Stimulated activated naive CD4-positive, alpha-beta T cell (primary cell): ENCODE results near the gene AOAH.
"Not testable (repeated sequence)": the region's sequence is repeated elsewhere in the genome, so short reads cannot be mapped to it uniquely, and the experiment has no call there.

Experiments
- DNase-seq, 6 experiments: peaks; one replicate each; lab custom pipeline; 2025; lab: John Stamatoyannopoulos, UW

The AOAH gene

DNA sequence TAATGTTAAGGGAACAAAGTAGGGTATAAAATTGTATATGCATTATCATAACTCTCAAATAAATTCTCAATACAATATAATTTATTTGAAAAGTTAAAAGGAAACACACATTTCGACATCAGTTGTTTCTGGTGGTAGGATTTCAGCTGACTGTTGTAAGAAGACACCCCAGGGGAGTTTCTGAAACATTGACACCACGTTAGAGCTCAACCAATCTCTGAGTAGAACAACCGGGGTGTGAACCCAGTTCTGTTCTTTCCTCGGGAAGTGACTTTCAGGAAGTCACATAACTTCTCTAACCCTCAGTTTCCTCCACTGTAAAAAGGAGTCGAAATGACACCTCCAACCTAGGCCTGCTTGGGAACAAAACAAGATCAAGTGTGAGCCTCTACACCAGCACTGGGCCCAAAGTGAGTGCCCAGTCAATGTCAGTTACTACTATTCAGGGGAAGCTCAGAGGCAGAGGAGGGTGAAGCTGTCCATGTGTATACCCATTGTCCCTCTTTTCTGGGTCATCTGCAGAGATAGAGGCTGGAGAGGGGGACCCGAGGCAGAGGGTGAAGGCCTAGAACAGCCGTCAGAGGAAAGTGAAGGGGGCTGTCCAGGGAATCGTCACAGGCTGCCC is 67.1 kb downstream of the AOAH start:
- no peak for DNase-seq

DNA sequence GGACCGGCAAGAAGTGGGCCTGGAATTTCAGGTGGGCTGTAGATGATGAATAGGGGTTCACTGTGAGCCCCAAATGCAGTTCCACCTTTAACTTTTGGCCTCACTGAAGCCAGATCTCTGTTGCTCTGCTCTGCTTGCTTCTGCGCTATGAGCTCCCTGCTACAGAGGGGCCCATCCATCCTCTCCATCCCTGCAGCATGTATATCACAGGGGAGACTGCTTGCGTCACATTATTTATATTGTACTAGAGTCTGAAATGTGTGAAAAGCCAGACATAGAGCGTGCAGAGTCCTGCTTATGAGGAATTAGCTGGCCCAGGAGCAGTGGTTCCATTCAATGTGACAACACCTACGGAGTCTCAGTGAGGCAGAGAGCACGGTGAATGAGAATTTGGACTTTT is 69.9 kb downstream of the AOAH start:
- DNase-seq: no peak

DNA sequence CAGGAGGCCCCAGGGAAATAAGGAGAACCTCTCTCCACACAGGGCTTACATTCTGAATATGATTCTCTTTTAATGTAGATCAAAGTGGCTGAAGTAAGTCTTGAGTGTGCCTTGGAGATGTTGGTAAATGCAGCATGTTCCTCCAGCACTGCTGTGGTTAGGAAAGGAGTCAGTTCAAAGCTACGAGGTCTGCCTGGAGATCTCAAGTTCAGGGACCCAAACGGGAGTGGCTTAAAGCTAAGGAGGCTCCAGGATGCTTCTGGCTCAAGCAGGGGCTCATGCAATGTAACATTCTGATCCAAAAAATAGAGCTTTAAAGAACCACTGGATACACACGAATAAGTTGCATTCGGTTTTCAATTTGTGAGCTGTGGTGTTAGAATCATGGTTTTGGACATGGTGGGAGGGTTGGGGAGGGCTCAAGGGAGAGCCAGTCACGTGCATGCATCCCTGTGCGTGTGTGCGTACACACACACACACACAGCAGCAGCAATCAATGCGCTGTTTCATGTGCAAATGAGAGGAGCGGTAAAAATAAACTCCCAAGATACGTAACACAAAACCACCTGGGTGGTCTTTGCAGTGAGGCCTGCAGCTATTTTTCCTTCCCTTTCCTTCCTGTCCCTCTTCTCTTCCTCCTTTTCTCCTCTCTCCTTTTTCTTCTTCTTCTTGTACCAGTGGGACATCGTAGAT is 70.5 kb downstream of the AOAH start:
- no peak for DNase-seq

DNA sequence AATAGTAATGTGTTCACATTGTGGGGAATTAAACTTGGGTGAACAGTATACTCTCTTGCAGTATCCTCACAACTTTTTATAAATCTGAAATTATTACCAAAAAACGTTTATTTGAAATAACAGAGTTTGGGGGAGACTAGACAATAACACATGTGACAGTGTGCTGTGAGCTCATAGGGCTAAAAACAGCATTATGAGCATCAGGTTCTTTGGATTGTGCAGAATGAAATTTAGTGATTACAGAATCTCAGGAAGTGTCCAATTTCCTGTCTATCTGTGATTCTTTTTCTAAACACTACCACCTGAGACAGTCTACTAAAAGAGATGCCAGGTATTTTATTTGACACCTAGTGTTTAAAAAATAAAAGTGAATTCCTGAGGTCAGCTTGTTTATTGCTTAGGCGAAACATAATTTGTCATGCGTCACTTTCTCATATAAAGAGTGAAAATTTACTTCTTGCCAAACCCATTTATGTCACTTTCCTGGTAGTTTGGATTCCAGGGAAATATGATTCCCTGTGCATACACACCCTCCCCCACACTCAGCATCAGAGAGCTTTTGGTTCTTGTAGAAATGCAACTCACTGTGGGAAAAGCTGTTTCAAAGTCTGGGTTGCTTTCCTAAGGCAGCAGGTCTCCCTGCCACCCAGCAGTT is 71.2 kb downstream of the AOAH start:
- DNase-seq: no peak

DNA sequence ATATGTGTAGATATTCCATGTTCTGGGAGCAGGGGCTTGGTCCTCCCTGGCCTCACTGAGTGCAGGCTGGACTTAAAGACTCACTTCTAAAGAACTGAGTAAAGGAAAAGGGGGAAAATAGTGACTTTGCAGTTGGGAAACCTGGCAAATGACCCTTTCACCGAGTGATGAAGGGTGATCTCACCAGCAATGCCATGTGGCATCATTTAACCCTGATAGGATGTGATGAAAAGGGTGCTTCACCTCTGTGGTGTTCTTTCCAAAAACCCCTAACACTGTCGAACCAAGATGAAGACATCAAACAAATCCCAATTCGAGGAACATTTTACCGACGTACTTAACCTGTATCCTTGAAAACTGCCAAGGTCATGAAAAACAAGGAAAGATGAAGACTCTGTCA is 71.9 kb downstream of the AOAH start:
- DNase-seq: no peak

DNA sequence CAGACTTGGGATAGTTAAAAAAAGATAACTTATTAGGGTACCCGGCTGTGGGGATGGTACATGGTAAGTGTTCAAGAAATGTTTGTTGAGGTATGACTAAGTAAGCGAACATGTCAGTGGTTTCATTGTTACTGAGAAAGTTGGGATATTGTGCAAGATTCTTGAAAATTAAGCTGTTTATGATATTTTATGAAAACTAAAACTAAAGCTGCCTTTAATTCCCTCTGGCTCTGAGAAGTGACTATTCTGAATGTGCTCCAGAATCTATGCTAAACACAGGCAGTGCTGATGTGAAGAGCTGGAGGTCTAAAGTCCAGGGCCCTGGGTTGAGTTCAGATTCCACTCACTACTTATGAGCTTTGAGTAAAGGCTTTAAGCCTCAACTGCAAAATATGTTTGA is 72.9 kb downstream of the AOAH start:
- no peak for DNase-seq

DNA sequence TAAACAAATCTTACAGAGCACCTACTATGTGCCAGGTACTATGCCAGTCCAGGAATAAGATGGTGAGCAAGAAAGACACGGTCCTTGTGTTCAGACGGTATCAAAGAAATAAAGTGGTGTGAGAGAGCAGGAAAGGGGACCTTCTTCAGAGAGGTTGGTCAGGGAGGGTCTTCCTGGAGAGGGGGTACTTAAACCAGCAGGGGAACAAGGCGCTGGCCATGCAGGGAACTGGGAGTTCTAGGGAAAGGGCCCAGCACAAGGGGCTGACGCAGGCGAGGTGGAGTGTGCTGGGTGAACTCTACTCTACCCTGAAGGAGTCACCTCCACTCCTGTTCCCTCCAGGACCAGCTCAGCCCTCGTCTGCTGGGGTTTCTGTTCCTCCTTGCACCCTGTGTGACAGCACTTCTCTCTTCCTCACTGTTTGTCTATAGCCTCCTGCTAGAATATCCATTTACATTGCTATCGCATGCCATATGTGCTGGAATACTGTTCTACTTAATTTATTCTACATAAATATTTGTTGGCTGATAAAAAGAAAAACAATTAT is 73.5 kb downstream of the AOAH start:
- no peak for DNase-seq

DNA sequence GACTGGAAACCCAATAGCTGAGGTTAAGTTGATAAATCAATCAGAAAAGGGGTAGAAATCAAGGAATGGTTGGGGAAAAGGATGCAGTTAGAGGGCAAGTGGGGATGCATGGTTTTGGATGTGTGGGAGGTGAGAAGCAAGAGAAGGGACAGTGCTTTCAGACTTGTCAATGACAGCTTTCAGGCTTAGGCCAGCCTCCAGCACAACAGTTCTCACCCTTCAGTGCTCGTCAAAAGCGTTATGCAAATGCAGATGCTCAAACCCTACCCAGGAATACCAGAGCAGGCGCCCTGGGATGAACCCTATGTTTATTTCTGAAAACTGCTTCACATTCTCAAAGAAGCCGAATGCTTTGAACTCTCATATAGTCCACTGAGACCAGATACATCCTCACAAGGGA is 74.0 kb downstream of the AOAH start:
- no peak for DNase-seq

DNA sequence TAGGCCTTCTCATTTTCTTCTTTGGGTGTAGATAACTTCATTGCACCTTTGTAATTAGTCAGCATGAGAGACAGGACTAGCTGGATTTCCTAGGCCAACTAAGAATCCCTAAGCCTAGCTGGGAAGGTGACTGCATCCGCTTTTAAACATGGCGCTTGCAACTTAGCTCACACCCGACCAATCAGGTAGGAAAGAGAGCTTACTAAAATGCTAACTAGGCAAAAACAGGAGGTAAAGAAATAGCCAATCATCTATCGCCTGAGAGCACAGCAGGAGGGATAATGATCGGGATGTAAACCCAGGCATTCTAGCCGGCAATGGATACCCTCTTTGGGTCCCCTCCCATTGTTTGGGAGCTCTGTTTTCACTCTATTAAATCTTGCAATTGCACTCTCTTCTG is 75.0 kb downstream of the AOAH start:
- not testable (repeated sequence) for DNase-seq

DNA sequence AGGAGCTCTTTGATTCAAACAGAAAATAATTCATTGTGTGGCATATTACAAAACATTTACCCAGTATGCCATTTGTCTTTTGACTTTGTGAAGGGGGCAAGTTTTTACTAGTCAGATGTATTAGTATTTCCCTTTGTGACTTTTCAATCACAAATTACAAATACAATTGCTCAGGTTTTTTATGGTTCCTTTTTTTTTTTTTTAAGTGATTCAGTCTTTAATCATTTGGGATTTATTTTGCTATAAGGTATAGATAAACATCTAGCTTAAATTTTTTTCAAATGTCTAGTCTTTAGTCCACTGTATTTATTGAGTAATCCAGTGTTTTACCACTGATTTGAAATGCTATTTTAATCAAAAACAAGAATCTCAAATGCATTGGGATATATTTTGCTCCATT is 75.9 kb downstream of the AOAH start:
- no peak for DNase-seq

DNA sequence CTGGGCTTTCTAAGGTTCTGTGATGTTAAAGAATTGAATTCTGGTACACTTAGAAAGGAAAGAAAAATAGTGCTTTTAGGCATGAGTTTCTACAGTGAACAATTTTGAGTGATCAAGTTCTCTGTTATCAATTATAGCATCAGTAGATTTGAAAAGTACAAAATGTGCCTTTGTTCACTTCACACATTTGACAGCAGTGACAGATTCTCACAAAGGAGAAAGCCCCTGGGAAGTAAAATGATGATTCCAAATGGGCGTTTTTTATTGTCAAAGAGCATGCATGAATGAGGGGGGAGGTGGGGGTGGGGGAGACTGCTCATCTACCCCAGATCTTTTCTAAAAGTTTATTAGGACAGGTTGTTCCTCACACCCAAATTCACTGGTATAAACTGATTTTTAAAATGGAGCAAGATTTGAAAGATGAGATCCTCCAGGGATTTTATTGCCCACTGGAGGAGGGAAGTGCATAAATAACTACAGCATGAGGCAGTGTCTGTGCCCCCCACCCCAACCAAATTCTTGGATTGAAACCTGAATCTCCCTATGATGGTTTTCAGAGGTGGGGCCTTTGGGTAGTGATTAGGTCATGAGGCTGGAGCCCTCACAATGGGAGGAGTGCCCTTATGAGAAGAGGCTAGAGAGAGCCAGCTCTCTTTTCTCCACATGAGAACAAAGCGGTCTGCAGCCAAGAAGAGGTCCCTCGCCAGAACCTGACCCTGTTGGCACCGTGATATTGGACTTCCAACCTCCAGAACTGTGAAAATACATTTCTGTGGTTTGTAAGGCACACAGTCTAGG is 79.5 kb downstream of the AOAH start:
- DNase-seq: no peak

DNA sequence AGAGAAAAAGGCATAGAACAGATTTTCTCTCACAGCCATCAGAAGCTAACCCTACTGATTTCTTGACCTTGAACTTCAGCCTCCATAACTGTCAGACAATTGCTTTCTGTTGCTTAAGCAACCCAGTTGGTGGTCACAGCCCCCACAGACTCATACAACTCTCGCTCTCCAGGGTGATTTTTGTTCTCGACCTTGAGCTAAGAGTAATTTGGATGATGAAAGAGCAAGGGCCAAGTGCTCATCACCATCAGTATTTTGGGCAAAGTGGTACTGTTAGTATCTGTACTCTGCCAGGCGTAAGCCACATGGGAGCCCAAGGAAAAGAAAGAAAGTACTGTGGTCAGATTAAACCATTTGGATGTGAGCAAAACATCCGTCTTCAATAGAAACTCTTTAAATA is 81.9 kb downstream of the AOAH start:
- no peak for DNase-seq

DNA sequence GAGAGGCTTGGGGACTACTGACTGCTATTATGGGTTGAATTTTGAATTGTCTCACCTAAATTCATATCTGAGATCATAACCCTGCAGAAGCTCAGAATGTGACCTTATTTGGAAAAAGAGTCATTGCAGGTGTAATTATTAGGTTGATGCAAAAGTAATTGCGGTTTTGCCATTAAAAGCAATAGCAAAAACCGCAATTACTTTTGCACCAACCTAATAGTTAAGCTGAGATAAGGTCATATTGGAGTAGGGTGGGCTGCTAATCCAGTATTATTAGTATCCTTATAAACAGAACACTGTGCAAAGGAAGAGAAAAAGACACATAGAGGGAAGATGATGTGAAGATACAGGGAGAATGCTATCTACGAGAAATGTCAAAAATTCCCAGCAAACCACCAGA is 82.3 kb downstream of the AOAH start:
- no peak for DNase-seq

DNA sequence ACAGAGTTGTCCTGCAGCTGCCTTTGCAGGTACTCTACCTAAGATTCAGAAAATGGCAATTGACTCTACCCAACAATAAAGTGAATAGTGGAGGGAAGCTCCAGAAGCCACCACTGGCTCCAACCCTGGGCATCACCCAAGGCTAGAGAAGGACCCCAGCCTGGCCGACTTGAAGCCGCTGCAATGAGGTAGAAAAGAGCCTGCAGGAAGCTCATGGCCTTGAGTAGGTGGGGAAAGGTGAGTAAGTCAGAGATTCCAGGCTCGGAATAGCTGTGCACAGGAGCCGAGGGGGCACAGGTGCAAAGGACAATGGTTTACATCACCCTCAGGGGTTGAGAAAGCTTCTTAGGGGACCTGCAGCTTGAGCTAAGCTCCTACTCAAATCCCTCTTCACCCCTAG is 83.6 kb downstream of the AOAH start:
- no peak for DNase-seq

DNA sequence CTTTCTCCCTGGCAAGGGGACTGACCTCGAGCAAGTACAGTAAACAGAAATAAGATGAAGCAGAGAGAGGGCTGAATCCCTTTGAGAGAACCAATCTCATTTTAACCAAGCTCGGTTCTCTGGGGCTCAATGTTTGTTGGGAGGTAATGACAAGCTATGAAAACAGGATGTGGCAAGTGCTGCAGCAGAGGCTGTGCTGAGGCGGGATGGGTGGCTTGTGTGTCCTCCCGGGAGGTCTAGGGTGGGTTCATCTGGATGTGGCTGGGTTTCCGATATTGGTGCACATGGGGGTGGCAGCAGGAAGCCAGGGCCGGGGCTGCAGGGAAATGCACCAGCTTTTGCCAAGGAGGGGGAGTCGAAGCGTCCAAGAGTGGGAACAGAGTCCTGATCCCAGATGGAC is 84.5 kb downstream of the AOAH start:
- DNase-seq: peak in 5 of 6 experiments; percentile 11 to 76 (median 58)

DNA sequence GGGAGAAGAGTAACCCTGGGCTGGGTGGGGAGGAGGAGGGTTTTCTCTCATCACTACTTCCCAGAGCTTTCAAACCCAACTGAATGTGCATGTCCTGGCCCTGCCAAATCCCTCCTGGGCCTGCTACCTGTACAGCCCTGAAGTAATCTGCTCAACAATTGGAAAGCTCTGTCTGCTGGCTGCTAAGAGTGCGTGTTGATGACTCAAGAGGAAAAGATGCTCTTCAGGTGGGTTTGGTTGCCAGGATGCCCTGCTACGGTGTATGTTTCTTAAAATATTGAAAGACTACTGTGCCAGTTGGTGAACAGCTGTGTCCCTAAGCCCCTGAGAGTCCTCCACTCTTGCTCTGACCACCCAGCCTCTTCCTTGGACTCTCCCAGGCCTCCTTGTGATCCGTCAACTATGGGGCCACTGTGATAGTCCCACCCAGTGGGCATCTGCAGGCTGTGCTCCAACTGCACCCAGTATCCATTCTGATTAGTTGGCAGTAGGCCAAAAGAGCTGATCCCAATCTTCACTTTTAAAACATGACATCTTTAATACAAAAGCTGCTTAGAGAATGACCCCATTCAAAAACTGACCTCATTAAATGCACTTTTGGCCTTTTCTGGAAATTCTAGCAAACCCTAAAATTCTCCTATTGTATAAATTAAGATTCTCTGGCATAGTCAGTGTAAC is 85.6 kb downstream of the AOAH start:
- peak in 1 of 6 experiments; percentile 4 for DNase-seq

DNA sequence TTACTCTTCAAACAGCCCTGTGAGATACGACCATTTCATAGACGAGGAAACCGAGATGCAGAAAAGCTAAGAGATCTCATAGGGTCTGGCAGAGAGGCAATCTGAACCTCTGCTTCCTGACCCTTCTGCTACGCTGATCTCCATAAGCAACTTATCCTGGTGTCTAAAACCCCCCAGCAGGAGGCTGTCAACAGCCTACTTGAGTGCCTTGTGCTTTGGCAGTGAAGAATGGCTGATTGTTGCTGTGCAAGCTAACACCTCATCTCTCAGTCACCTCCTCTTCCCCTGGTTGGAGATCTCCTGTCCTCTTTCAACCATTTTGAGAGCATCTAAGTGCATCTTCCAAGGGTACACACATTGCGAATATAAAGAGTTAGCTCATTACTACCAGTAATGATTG is 86.2 kb downstream of the AOAH start:
- DNase-seq: no peak

DNA sequence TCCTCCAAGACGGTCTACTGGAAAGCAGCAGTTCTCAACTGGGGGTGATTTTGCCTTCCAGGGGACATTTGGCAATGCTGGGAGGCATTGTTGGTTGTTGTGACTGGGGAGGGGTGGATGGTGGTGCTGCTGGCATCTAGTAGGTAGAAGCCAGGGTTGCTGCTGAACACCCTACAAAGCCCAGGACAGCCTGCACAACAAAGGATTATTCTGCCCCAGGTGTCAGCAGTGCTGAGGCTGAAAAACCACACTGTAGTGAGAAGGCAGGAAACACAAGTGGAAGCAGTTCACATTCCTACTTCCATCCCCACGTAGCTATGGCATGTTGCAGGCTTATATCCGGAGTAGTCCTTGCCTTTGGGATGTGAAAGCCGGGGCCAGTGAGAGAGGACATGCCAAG is 86.9 kb downstream of the AOAH start:
- peak in 3 of 6 experiments; percentile 6 to 29 (median 29) for DNase-seq

DNA sequence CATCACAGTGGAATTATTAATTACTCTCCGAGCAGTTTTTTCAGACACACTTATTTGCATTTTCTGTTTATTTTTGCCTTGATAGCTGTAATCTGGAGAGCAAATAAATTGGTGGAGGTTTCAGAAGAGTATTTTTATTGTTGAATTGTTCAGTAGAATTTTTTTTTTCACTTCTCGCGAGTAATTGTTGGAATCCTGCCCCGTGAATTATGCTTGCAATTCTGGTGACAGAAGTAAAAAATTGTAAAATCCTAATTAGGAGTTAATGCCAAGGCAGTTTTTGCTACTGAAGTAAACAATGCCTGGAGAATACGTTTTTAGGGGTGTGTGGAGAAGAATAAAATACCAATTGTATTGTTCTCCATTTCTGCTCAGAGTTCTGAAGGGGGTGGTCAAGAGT is 88.2 kb downstream of the AOAH start:
- no peak for DNase-seq

DNA sequence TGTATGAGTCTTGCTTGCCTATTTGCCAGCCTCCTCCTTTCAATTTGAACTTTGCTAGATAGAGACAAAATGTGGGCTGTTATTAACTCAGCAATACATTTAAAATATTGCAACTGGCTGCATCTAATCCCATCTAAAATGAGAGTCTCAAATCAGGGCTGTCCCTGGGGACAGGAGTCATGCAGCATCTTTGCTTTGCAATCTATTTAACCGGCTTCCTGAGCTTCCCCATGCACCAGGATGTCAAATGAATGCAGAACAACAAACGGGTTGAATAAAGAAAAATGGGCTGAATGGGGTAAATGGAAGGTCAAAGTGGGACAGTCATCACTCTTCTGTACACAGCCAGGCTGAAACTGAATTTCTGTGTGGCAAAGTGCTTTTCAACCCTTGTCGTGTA is 89.2 kb downstream of the AOAH start:
- DNase-seq: no peak

DNA sequence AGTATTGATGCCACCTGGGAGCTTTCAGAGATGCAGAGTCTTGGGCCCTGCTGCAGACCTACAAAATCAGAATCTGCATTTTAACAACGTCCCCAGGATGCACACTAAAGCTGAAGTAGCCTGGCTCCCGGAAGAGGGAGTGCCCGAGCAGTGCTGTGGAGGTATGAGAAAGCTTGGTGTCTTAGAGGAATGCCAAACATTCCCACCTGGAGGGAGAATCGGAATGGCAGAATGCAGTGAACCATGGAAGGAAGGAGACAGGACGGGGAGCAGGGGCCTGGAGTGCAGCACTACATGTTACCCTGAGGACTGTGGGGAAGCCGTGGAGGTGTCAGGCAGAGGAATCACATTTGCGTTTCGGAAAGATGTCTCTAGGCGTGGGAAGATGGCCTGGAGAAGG is 90.9 kb downstream of the AOAH start:
- no peak for DNase-seq

DNA sequence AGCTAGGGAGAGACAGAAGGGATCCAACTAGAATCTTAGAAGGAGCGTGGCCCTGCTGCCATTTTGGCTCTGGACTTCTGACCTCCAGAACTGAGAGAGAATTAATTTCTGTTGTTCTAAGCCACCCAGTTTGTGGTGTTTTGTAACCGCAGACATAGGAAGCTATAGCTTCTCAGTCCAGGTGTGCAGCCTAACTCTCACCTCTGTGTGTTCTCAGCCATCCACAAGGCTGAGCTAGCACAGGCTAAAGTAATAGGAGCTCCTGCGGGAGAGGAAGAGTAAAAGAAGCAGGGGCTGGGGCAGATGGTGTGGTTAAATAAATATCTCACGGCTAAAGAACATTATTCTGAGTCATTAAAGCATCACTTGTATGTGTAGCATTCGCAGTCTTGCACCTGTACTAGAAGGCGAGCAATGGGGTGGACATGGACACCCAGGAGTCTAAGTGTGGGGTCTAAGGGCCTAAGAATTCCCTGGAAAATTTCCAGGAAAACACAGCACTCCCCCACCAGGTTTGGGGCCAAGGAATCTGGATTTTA is 94.1 kb downstream of the AOAH start:
- DNase-seq: no peak
